Psoas muscle (tissue), 8 donors: ENCODE measurements around the gene CD163L1. TPM values are rescaled to one million over a fixed set of nuclear protein-coding genes. Genes with fewer than 3 reads are reported as not detected.

Experiments used
- ATAC-seq, 4 donors: fragments of 200-7000 bp; cut with Tn5 transposase; one replicate each; pipeline ENCODE4 v1.9.1; 2020; ENCODE audit warnings: moderate library complexity in 3 of 4, mild to moderate bottlenecking in 2 of 4
- DNase-seq, 2 donors: peaks; one replicate each; pipeline ENCODE4 v3.0.0-alpha.2; 2020
- H3K27ac ChIP-seq: fragments of 200-600 bp; one replicate; pipeline ENCODE4 v1.8.0; 2022
- H3K27me3 ChIP-seq, 3 donors: fragments of 200-600 bp in 1 of 3; one replicate each; pipeline versions ENCODE4 v1.6.1 to v1.8.0; 2013 to 2022; ENCODE audit warnings: low read length in 2 of 3, mild to moderate bottlenecking in 2 of 3, moderate library complexity in 1 of 3; ENCODE audit not compliant: insufficient read depth in 3 of 3
- H3K36me3 ChIP-seq, 2 donors: fragments of 200-600 bp in 1 of 2; one replicate each; pipeline versions ENCODE4 v1.6.1 to v1.8.0; 2013 to 2022; ENCODE audit warnings: low read depth in 1 of 2, mild to moderate bottlenecking in 1 of 2, moderate library complexity in 1 of 2; ENCODE audit not compliant: insufficient read depth in 1 of 2
- H3K4me1 ChIP-seq: fragments of 200-600 bp; one replicate; pipeline ENCODE4 v1.8.0; 2022
- H3K4me3 ChIP-seq: fragments of 200-600 bp; one replicate; pipeline ENCODE4 v1.8.0; 2022; ENCODE audit warnings: mild to moderate bottlenecking
- H3K9me3 ChIP-seq: fragments of 200-600 bp; one replicate; pipeline ENCODE4 v1.8.0; 2022
- CTCF ChIP-seq: fragments of 200-600 bp; IDR thresholded peaks from one replicate; pipeline ENCODE4 v1.8.0; 2022; ENCODE audit warnings: antibody characterized with exemption
- WGBS, 3 donors: extraction: QIAGEN DNeasy Blood & Tissue Kit; methylation state at CpG; one replicate each; pipeline versions ENCODE4 v1.1.6 to v1.1.7; 2013; 5-methylcytosine and 5-hydroxymethylcytosine counted together
- intact Hi-C, 2 donors: fragments of 100-400 bp; cut with DNase I; formaldehyde crosslinking; loops; one replicate each; pipeline versions ENCODE4 v1.11.0 to v1.14.2; 2022
- long read RNA-seq, 2 donors: library from polyadenylated mRNA; unstranded; transcript quantifications; one replicate each; pipeline ENCODE4 v2.0.0, GENCODE V29; 2021
- polyA plus RNA-seq, 3 donors: library from polyadenylated mRNA; stranded (reverse); fragments of 200-250 nt; gene quantifications; one replicate each; pipeline ENCODE4 v1.2.3, GENCODE V29; 2013
- total RNA-seq, 4 donors: library from RNA; stranded (reverse); fragmentation: NEBNext Ultra II Directional in 2 of 4; extraction: Animal tissue kit (Norgen Biotek cat#: 25700) in 2 of 4; gene quantifications; one replicate each; pipeline versions ENCODE4 v1.2.1 to v1.2.4, GENCODE V29; 2021 to 2023
- donor health status: healthy with polysubstance abuse.
- donor health status: DM: no; HTN: no; CAD: no; lungs with moderate emphysema.
- donor health status: Bipolar disorder and iron deficiency.
- donor health status: healthy.
- donor health status: DM: yes; HTN: yes; CAD: no.
- donor health status: DM: no; HTN: no; CAD: no.
- donor health status: DM: no; HTN: no; CAD: no.
- donor health status: DM: yes; HTN: yes; CAD: no.

The CD163L1 gene
- 1 to 10 TPM in 3 of 4 donors, under 1 TPM in 1; 0.80 to 2.8 (median 2.5) TPM for total RNA-seq
- under 1 TPM; 0.03 to 0.30 (median 0.23) TPM for polyA plus RNA-seq
- long read RNA-seq, donor 1, result 0 reads
- long read RNA-seq, donor 2, result 0 reads

GRCh38 chr12:7444076-7444475 lies at the start of gene CD163L1:
CD163L1 (minus strand) TSS chr12:7444153; CDS start chr12:7444127, 26 bp downstream.
- TF ChIP-seq CTCF, result no peak
- Histone ChIP-seq H3K27ac (no peak within 1 kb of the TSS), H3K36me3 (no peaks in the 10 kb centered on the region), H3K27me3 (peaks cover 0 to 17% (median 0%) of the 10 kb centered on the region in 3 donors), H3K4me1 (no peaks in the 10 kb centered on the region), H3K9me3 (no peaks in the 10 kb centered on the region), H3K4me3 (peak within 1 kb of the TSS; percentile 27)
- WGBS, 3 donors, result 32 to 43% (median 35%) methylated on average over 2 of the region's 2 CpGs
- ATAC-seq (no peak), DNase-seq (no peak)
- intact Hi-C loops, result no loop called here

DNA sequence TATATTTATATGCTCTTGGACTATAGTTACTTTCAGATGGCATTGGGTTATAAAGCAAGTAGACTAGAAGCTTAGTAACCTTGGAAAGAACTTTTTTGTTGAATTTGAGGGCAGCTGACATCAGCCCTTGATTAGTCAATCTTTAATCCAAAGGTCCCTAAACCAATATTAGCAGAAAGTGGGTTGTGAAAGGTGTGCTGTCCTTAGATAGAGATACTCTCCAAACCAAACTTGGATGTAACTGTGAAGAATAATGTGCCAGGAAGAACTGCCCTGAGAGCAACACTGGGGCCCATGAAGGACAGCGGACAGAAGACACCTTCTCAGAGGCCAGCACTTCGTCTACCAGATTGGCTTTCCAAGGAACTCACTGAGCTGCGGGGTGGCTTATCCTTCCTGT lies 49.1 kb upstream of the CD163L1 start:
- TF ChIP-seq CTCF, result no peak
- H3K36me3 ChIP-seq, result no peaks in the 10 kb centered on the region
- ATAC-seq (no peak), DNase-seq (no peak)
- H3K9me3 ChIP-seq, result no peaks in the 10 kb centered on the region
- intact Hi-C loops, result no loop called here
- no peaks in the 10 kb centered on the region for H3K27me3 ChIP-seq
- 77 to 89% (median 87%) methylated on average over 3 of the region's 3 CpGs for WGBS, 3 donors
- no peaks in the 10 kb centered on the region for H3K4me1 ChIP-seq
- no peak overlapping the region for H3K27ac ChIP-seq
- no peak overlapping the region for H3K4me3 ChIP-seq

- WGBS, 3 donors, result 45 to 47% (median 46%) methylated on average over 6 of the region's 6 CpGs
- H3K27ac ChIP-seq, result no peak overlapping the region
- no peak overlapping the region for H3K4me3 ChIP-seq
- no peaks in the 10 kb centered on the region for H3K27me3 ChIP-seq
- H3K9me3 ChIP-seq, result no peaks in the 10 kb centered on the region
- H3K36me3 ChIP-seq, result no peaks in the 10 kb centered on the region
- DNase-seq, result no peak
- H3K4me1 ChIP-seq, result no peaks in the 10 kb centered on the region
- no peak for ATAC-seq
- TF ChIP-seq CTCF, result no peak
- intact Hi-C loops, result loop anchor here in 1 of 2 donors (5.0 kb wide), 1 partner anchor 244 kb away; no protein-coding TSS in a partner anchor
These were observed 42.6 kb upstream of the CD163L1 start for GRCh38 chr12:7486512-7486911.

DNA sequence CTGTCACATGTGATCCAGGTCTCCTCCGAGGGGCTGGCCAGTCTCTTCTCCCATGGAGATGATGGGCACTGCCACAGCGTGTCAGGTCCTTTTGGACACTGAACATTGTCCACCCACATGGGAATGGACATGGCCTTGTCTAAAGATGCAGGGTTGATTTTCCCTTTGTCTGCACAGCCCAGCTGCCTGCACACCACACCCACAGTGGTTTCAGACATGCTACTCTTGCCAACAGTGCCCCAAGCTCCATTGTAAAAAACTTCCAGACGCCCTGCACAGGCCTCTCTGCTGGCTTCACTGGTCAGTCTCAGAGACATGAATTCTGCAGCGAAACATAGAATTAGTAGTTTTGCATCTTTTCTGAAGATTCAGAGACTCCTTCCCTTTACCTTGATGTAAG lies 41.1 kb upstream of the CD163L1 start:
- DNase-seq (no peak), ATAC-seq (no peak)
- TF ChIP-seq CTCF, result no peak
- intact Hi-C loops, result loop anchor here in 1 of 2 donors (5.0 kb wide), 1 partner anchor 243 kb away; no protein-coding TSS in a partner anchor
- no peaks in the 10 kb centered on the region for H3K27me3 ChIP-seq
- no peak overlapping the region for H3K27ac ChIP-seq
- H3K4me1 ChIP-seq, result no peaks in the 10 kb centered on the region
- no peaks in the 10 kb centered on the region for H3K36me3 ChIP-seq
- no peaks in the 10 kb centered on the region for H3K9me3 ChIP-seq
- no peak overlapping the region for H3K4me3 ChIP-seq
- 32 to 44% (median 33%) methylated on average over 4 of the region's 4 CpGs for WGBS, 3 donors

GRCh38 chr12:7483343-7483742 lies 39.4 kb upstream of the CD163L1 start:
- WGBS, 3 donors, result 57 to 64% (median 59%) methylated on average over 5 of the region's 5 CpGs
- no peaks in the 10 kb centered on the region for H3K27me3 ChIP-seq
- TF ChIP-seq CTCF, result no peak
- intact Hi-C loops, result no loop called here
- DNase-seq, result no peak
- no peak overlapping the region for H3K4me3 ChIP-seq
- no peak for ATAC-seq
- H3K4me1 ChIP-seq, result no peaks in the 10 kb centered on the region
- H3K9me3 ChIP-seq, result no peaks in the 10 kb centered on the region
- H3K36me3 ChIP-seq, result no peaks in the 10 kb centered on the region
- no peak overlapping the region for H3K27ac ChIP-seq
